ENCODE results near the gene FAM118A.

The FAM118A gene

GRCh38 chr22:45334528-45334927 is 24.8 kb downstream of the FAM118A start:
- no peak overlapping the region for H2AFZ ChIP-seq (ENCODE audit: low read length)
- peaks cover 55% of the 10 kb centered on the region; the same call in 1 of the 2 replicates for H3K36me3 ChIP-seq (ENCODE audit: insufficient read depth, low read length)
- H3K4me1 ChIP-seq (ENCODE audit: insufficient read depth, low read length, poor library complexity, severe bottlenecking) = peaks cover 11% of the 10 kb centered on the region
- H3K9ac ChIP-seq (ENCODE audit: low read depth, low read length, poor library complexity, severe bottlenecking) = no peak overlapping the region
- H3K27me3 ChIP-seq (ENCODE audit: insufficient read depth, low read length, poor library complexity, severe bottlenecking) = no peaks in the 10 kb centered on the region
- no peak for TF ChIP-seq EZH2phosphoT487 (IDR thresholded peaks at IDR 0.05; ENCODE audit: borderline replicate concordance)
- no peak for TF ChIP-seq CTCF (conservative IDR thresholded peaks at IDR 0.05; ENCODE audit: low read length)
- no peaks in the 10 kb centered on the region for H3K79me2 ChIP-seq (ENCODE audit: insufficient read depth, low read length)
- H4K20me1 ChIP-seq (ENCODE audit: insufficient read depth, low read length, poor library complexity, severe bottlenecking) = no peaks in the 10 kb centered on the region
- H3K4me2 ChIP-seq (ENCODE audit: low read depth, low read length, poor library complexity, severe bottlenecking) = no peak overlapping the region
- H3K4me3 ChIP-seq (ENCODE audit: low read length, poor library complexity, severe bottlenecking) = no peak overlapping the region
- H3K9me2 ChIP-seq (replicated peaks; ENCODE audit: low read depth, low read length) = no peaks in the 10 kb centered on the region
- no peaks in the 10 kb centered on the region for H3F3A ChIP-seq (ENCODE audit: low read depth)
- no peaks in the 10 kb centered on the region for H3K9me3 ChIP-seq (ENCODE audit: insufficient read depth, low read depth, low read length)

GRCh38 chr22:45335021-45335818 is 25.5 kb downstream of the FAM118A start:
- Histone ChIP-seq H3K9me3 (ENCODE audit: insufficient read depth, low read depth, low read length) (no peaks in the 10 kb centered on the region), H3K27me3 (ENCODE audit: insufficient read depth, low read length, poor library complexity, severe bottlenecking) (no peaks in the 10 kb centered on the region), H3K9me2 (replicated peaks; ENCODE audit: low read depth, low read length) (no peaks in the 10 kb centered on the region), H3K79me2 (ENCODE audit: insufficient read depth, low read length) (no peaks in the 10 kb centered on the region), H3K4me1 (ENCODE audit: insufficient read depth, low read length, poor library complexity, severe bottlenecking) (peaks cover 11% of the 10 kb centered on the region), H4K20me1 (ENCODE audit: insufficient read depth, low read length, poor library complexity, severe bottlenecking) (no peaks in the 10 kb centered on the region), H3F3A (ENCODE audit: low read depth) (no peaks in the 10 kb centered on the region), H3K9ac (ENCODE audit: low read depth, low read length, poor library complexity, severe bottlenecking) (no peak overlapping the region), H3K36me3 (ENCODE audit: insufficient read depth, low read length) (peaks cover 56% of the 10 kb centered on the region; the same call in 1 of the 2 replicates), H3K4me3 (ENCODE audit: low read length, poor library complexity, severe bottlenecking) (no peak overlapping the region), H3K4me2 (ENCODE audit: low read depth, low read length, poor library complexity, severe bottlenecking) (no peak overlapping the region), H2AFZ (ENCODE audit: low read length) (no peak overlapping the region)
- TF ChIP-seq CTCF (conservative IDR thresholded peaks at IDR 0.05; ENCODE audit: low read length) (no peak), EZH2phosphoT487 (IDR thresholded peaks at IDR 0.05; ENCODE audit: borderline replicate concordance) (no peak)

- Histone ChIP-seq H3K4me2 (ENCODE audit: low read depth, low read length, poor library complexity, severe bottlenecking) (no peak overlapping the region), H3K36me3 (ENCODE audit: insufficient read depth, low read length) (peaks cover 54% of the 10 kb centered on the region; the same call in 1 of the 2 replicates)
- TF ChIP-seq EZH2phosphoT487 (IDR thresholded peaks at IDR 0.05; ENCODE audit: borderline replicate concordance) = no peak
- no peak for TF ChIP-seq CTCF (conservative IDR thresholded peaks at IDR 0.05; ENCODE audit: low read length)
These were observed 26.3 kb downstream of the FAM118A start for GRCh38 chr22:45335854-45336522.

More at GRCh38 chr22:45335854-45336522, 26.3 kb downstream of the FAM118A start:
- no peak overlapping the region for H3K9ac ChIP-seq (ENCODE audit: low read depth, low read length, poor library complexity, severe bottlenecking)
- H2AFZ ChIP-seq (ENCODE audit: low read length) = no peak overlapping the region
- no peaks in the 10 kb centered on the region for H3K79me2 ChIP-seq (ENCODE audit: insufficient read depth, low read length)
- no peaks in the 10 kb centered on the region for H4K20me1 ChIP-seq (ENCODE audit: insufficient read depth, low read length, poor library complexity, severe bottlenecking)
- no peaks in the 10 kb centered on the region for H3F3A ChIP-seq (ENCODE audit: low read depth)
- H3K9me2 ChIP-seq (replicated peaks; ENCODE audit: low read depth, low read length) = no peaks in the 10 kb centered on the region
- no peak overlapping the region for H3K4me3 ChIP-seq (ENCODE audit: low read length, poor library complexity, severe bottlenecking)
- peaks cover 11% of the 10 kb centered on the region for H3K4me1 ChIP-seq (ENCODE audit: insufficient read depth, low read length, poor library complexity, severe bottlenecking)
- no peaks in the 10 kb centered on the region for H3K9me3 ChIP-seq (ENCODE audit: insufficient read depth, low read depth, low read length)
- no peaks in the 10 kb centered on the region for H3K27me3 ChIP-seq (ENCODE audit: insufficient read depth, low read length, poor library complexity, severe bottlenecking)
